BJ (cell line): Measurements from ENCODE around the gene ARSB. TPM values are rescaled to one million over a fixed set of nuclear protein-coding genes. Genes with fewer than 3 reads are reported as not detected.

Source experiments
- CTCF ChIA-PET: fragments of 350-600 bp; formaldehyde crosslinking; extraction: SDS; loops from one replicate; lab custom pipeline; 2021; ENCODE audit warnings: antibody characterized with exemption, inconsistent platforms; lab: Yijun Ruan, JAX
- POLR2A ChIA-PET: fragments of 300-600 bp; sonication (Branson Sonifier 250); formaldehyde crosslinking; extraction: SDS; loops from one replicate; lab custom pipeline; 2021; ENCODE audit warnings: antibody characterized with exemption; lab: Charles Lee
- DNase-seq: peaks from one replicate; pipeline ENCODE4 v3.0.0-alpha.2; 2011; ENCODE audit warnings: low read depth
- H3K27me3 ChIP-seq: 2 replicates; pipeline ENCODE4 v1.6.0; 2011; ENCODE audit warnings: low read length; ENCODE audit not compliant: control insufficient read depth, insufficient read depth
- H3K36me3 ChIP-seq: 2 replicates; pipeline ENCODE4 v1.5.1; 2011; ENCODE audit warnings: low read length; ENCODE audit not compliant: control insufficient read depth, insufficient read depth
- H3K4me3 ChIP-seq: 2 replicates; pipeline ENCODE4 v1.5.1; 2011; ENCODE audit warnings: low read depth, mild to moderate bottlenecking, control low read depth, low read length
- polyA plus RNA-seq: library from polyadenylated mRNA; depleted of rRNA; stranded (reverse); fragments of >200 nt; gene quantifications from 2 replicates; pipeline ENCODE4 v1.2.3, GENCODE V29; 2011
- TF ChIP-seq, protein P1 (sequence below): IDR thresholded peaks from 2 replicates; pipeline ENCODE4 v1.5.1; 2011; ENCODE audit warnings: low read depth, mild to moderate bottlenecking, control low read depth, inconsistent platforms, low read length, moderate library complexity; ENCODE audit not compliant: insufficient read depth

ARSB gene
- polyA plus RNA-seq, 1 experiment, result 26.7 TPM

GRCh38 chr5:78777901-78778300, 207.2 kb downstream of the ARSB start:
- DNase-seq, result no peak
- POLR2A ChIA-PET, result no interaction called here

GRCh38 chr5:78776637-78777036, 208.5 kb downstream of the ARSB start:
- DNase-seq, result no peak
- CTCF ChIA-PET, result no interaction called here
- POLR2A ChIA-PET, result no interaction called here

More at GRCh38 chr5:78777901-78778300, 207.2 kb downstream of the ARSB start:
- Histone ChIP-seq H3K4me3 (no peak overlapping the region), H3K36me3 (no peaks in the 10 kb centered on the region), H3K27me3 (no peaks in the 10 kb centered on the region)
- CTCF ChIA-PET, result no interaction called here
- TF ChIP-seq, protein P1, sequence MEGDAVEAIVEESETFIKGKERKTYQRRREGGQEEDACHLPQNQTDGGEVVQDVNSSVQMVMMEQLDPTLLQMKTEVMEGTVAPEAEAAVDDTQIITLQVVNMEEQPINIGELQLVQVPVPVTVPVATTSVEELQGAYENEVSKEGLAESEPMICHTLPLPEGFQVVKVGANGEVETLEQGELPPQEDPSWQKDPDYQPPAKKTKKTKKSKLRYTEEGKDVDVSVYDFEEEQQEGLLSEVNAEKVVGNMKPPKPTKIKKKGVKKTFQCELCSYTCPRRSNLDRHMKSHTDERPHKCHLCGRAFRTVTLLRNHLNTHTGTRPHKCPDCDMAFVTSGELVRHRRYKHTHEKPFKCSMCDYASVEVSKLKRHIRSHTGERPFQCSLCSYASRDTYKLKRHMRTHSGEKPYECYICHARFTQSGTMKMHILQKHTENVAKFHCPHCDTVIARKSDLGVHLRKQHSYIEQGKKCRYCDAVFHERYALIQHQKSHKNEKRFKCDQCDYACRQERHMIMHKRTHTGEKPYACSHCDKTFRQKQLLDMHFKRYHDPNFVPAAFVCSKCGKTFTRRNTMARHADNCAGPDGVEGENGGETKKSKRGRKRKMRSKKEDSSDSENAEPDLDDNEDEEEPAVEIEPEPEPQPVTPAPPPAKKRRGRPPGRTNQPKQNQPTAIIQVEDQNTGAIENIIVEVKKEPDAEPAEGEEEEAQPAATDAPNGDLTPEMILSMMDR, result no peak

DNA sequence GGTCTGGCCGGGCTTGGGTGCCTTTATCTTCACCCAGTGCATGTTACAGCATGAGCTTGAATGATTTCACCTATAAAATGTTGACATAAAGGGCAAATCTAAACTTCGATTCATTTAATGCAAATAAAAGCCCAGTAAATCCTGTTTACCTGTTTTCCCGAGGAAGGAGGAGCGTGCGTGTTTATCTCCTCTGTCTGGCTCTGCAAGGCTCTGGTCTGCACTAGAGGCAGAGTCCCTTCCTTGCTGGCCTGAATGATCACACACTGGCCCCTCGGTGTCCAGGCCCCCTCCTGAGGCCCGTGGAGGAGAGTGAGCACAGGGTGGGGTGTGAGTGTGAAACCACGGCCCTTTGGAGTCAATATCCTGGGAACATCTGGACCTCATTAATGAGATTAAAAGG, 211.5 kb downstream of the ARSB start:
- TF ChIP-seq, protein P1, result no peak
- ChIA-PET POLR2A (no interaction called here), CTCF (no interaction called here)

More at GRCh38 chr5:78776637-78777036, 208.5 kb downstream of the ARSB start:
- Histone ChIP-seq H3K36me3 (no peaks in the 10 kb centered on the region), H3K4me3 (no peak overlapping the region), H3K27me3 (no peaks in the 10 kb centered on the region)
- TF ChIP-seq, protein P1, result no peak

DNA sequence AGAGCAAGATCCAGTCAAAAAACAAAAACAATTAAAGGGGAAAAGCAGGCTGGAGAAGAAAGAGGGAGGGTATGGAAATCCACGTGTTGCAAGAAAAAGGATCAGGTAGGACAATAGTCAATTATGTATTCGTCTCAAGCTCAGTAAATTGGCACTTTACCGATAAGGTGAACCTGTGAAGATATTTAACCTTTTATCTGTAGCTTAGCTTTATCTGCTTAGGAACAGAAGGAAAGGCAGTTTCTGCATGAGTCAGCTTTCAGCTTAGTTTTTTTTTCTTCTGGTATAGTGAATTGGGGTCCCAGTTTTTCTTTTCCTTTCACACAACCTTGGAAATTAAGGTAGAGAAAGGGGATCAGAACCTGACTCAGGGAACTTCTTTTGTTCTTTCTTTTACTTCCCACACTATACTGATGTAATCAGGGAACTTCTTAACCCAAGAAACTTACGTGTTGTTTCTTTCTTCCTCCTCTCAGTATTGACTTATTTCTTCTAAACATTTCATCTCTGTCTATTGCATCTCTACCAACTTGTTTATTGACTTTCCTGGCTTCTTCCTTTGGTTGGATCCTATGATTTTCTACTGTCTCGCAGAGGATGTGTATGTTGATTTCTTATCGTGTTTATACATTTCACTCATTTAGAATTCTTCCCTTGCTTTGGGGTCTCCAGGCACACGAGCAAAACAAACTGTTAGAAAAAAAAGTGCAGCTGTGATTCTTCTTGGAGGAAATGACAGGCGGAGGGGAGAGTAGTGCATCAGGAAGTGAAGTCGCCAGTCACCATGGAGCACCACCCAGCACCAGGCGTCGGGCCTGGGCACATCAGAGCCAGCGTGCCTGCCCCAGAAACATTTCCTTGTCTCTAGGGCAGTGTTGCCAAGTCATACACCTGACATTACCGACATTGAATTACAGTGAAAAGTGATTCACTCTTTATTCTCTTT, 213.6 kb downstream of the ARSB start:
- no peak overlapping the region for H3K4me3 ChIP-seq
- H3K36me3 ChIP-seq, result no peaks in the 10 kb centered on the region
- ChIA-PET CTCF (interaction anchor here (0.6 kb wide), 1 partner anchor 932 kb away, joined by 3 read pairs; no protein-coding TSS in a partner anchor), POLR2A (no interaction called here)
- H3K27me3 ChIP-seq, result no peaks in the 10 kb centered on the region
- DNase-seq, result no peak
- TF ChIP-seq, protein P1, result no peak

More for the DNA sequence above, 211.5 kb downstream of the ARSB start:
- Histone ChIP-seq H3K4me3 (no peak overlapping the region), H3K36me3 (no peaks in the 10 kb centered on the region), H3K27me3 (no peaks in the 10 kb centered on the region)
- no peak for DNase-seq

DNA sequence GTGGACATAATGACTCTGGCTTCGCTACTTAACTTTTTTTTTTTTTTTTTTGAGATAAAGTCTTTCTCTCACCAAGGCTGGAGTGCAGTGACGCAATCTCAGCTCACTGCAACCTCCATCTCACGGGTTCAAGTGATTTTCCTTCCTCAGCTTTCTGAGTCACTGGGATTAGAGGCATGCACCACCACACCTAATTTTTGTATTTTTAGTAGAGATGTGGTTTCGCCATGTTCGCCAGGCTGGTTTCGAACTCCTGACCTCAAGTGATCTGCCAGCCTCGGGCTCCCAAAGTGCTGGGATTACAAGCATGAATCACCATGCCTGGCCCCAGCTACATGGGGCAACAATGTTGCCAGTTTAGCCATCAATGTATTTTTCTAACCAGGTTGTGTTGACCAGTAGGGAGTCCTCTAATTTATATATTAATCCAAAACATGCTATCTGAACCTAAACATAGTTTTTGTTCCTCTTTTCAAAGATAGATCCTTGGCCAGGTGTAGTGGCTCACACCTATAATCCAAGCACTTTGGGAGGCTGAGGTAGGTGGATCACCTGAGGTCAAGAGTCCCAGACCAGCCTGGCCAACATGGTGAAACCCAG, 216.2 kb downstream of the ARSB start:
- POLR2A ChIA-PET, result no interaction called here

More for the DNA sequence above, 216.2 kb downstream of the ARSB start:
- Histone ChIP-seq H3K36me3 (no peaks in the 10 kb centered on the region), H3K27me3 (peaks cover 4% of the 10 kb centered on the region), H3K4me3 (no peak overlapping the region)
- TF ChIP-seq, protein P1, result no peak
- CTCF ChIA-PET, result no interaction called here
- DNase-seq, result no peak
